SK-N-SH treated with all-trans-retinoic acid at 6 μM for 48 hours (cell line): ENCODE measurements around the gene SURF4.

Experiments used
- ATAC-seq: fragments of 200-7000 bp; cut with Tn5 transposase; 3 replicates; pipeline ENCODE4 v1.9.1; 2020; ENCODE audit warnings: mild to moderate bottlenecking, moderate library complexity
- ARNTL ChIP-seq: fragments of 450-650 bp; formaldehyde crosslinking; IDR thresholded peaks from 2 replicates; pipeline ENCODE4 v1.5.0; 2020; ENCODE audit warnings: low read depth, mild to moderate bottlenecking, moderate library complexity, borderline replicate concordance
- BACH2 ChIP-seq: fragments of 250-450 bp; sonication (Bioruptor Pico); IDR thresholded peaks from 2 replicates; pipeline ENCODE4 v1.9.0; 2021; ENCODE audit warnings: mild to moderate bottlenecking, borderline replicate concordance
- CREB5 ChIP-seq: fragments of 250-450 bp; sonication (Bioruptor Pico); IDR thresholded peaks from 2 replicates; pipeline ENCODE4 v1.5.1; 2020; ENCODE audit warnings: low read depth, mild to moderate bottlenecking, moderate library complexity
- CSDC2 ChIP-seq: fragments of 250-450 bp; sonication (Bioruptor Pico); IDR thresholded peaks from 2 replicates; pipeline ENCODE4 v1.5.0; 2020; ENCODE audit warnings: mild to moderate bottlenecking, moderate library complexity
- CSRNP3 ChIP-seq: fragments of 250-450 bp; sonication (Bioruptor Pico); IDR thresholded peaks from 2 replicates; pipeline ENCODE4 v1.5.1; 2021; ENCODE audit warnings: mild to moderate bottlenecking, moderate library complexity
- ESRRG ChIP-seq: fragments of 250-450 bp; sonication (Bioruptor Pico); IDR thresholded peaks from 2 replicates; pipeline ENCODE4 v1.6.1; 2021; ENCODE audit warnings: mild to moderate bottlenecking
- GLIS3 ChIP-seq: fragments of 250-450 bp; sonication (Bioruptor Pico); IDR thresholded peaks from 2 replicates; pipeline ENCODE4 v1.5.0; 2020; ENCODE audit warnings: mild to moderate bottlenecking, moderate library complexity
- ISL1 ChIP-seq: fragments of 250-450 bp; sonication (Bioruptor Pico); IDR thresholded peaks from 2 replicates; pipeline ENCODE4 v2.1.2; 2022; ENCODE audit warnings: mild to moderate bottlenecking, moderate library complexity
- OSR1 ChIP-seq: fragments of 250-450 bp; sonication (Bioruptor Pico); IDR thresholded peaks from 2 replicates; pipeline ENCODE4 v1.8.0; 2022; ENCODE audit warnings: moderate library complexity, mild to moderate bottlenecking, inconsistent platforms
- POU6F1 ChIP-seq: fragments of 250-450 bp; sonication (Bioruptor Pico); IDR thresholded peaks from 2 replicates; pipeline ENCODE4 v1.8.0; 2021; ENCODE audit warnings: low read depth, mild to moderate bottlenecking, moderate library complexity, borderline replicate concordance
- PPARA ChIP-seq: fragments of 250-450 bp; sonication (Bioruptor Pico); IDR thresholded peaks from 2 replicates; pipeline ENCODE4 v1.5.0; 2020; ENCODE audit warnings: mild to moderate bottlenecking, borderline replicate concordance
- RARB ChIP-seq: fragments of 250-450 bp; sonication (Bioruptor Pico); IDR thresholded peaks from 2 replicates; pipeline ENCODE4 v1.8.0; 2021; ENCODE audit warnings: mild to moderate bottlenecking, moderate library complexity
- SNAI2 ChIP-seq: fragments of 250-450 bp; sonication (Bioruptor Pico); IDR thresholded peaks from 2 replicates; pipeline ENCODE4 v1.5.0; 2020; ENCODE audit warnings: mild to moderate bottlenecking, moderate library complexity
- TCF4 ChIP-seq: fragments of 250-450 bp; sonication (Bioruptor Pico); IDR thresholded peaks from 2 replicates; pipeline ENCODE4 v1.8.0; 2021; ENCODE audit warnings: mild to moderate bottlenecking, moderate library complexity, borderline replicate concordance
- ZFP3 ChIP-seq: fragments of 250-450 bp; sonication (Bioruptor Pico); IDR thresholded peaks from 2 replicates; pipeline ENCODE4 v1.5.0; 2020; ENCODE audit warnings: mild to moderate bottlenecking, moderate library complexity
- ZNF70 ChIP-seq: fragments of 450-650 bp; formaldehyde crosslinking; IDR thresholded peaks from 2 replicates; pipeline ENCODE4 v1.5.0; 2020; ENCODE audit warnings: mild to moderate bottlenecking, moderate library complexity
- ZNF8 ChIP-seq: fragments of 450-650 bp; formaldehyde crosslinking; IDR thresholded peaks from 2 replicates; pipeline ENCODE4 v1.5.0; 2020; ENCODE audit warnings: mild to moderate bottlenecking, moderate library complexity
- TF ChIP-seq, protein P1 (sequence below): fragments of 250-450 bp; sonication (Bioruptor Pico); IDR thresholded peaks from 2 replicates; pipeline ENCODE4 v1.8.0; 2020; ENCODE audit warnings: mild to moderate bottlenecking, moderate library complexity, borderline replicate concordance
- TF ChIP-seq, protein P2 (sequence below): fragments of 250-450 bp; sonication (Bioruptor Pico); IDR thresholded peaks from 2 replicates; pipeline ENCODE4 v1.5.0; 2020; ENCODE audit warnings: mild to moderate bottlenecking, moderate library complexity

Gene SURF4

GRCh38 chr9:133315997-133316396, 59.9 kb downstream of the SURF4 start:
- no peak for TF ChIP-seq CSDC2 (CRISPR knock-in tag)
- TF ChIP-seq, protein P1, sequence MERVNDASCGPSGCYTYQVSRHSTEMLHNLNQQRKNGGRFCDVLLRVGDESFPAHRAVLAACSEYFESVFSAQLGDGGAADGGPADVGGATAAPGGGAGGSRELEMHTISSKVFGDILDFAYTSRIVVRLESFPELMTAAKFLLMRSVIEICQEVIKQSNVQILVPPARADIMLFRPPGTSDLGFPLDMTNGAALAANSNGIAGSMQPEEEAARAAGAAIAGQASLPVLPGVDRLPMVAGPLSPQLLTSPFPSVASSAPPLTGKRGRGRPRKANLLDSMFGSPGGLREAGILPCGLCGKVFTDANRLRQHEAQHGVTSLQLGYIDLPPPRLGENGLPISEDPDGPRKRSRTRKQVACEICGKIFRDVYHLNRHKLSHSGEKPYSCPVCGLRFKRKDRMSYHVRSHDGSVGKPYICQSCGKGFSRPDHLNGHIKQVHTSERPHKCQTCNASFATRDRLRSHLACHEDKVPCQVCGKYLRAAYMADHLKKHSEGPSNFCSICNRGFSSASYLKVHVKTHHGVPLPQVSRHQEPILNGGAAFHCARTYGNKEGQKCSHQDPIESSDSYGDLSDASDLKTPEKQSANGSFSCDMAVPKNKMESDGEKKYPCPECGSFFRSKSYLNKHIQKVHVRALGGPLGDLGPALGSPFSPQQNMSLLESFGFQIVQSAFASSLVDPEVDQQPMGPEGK (CRISPR knock-in tag), result no peak
- no peak for TF ChIP-seq ZFP3 (CRISPR knock-in tag)
- TF ChIP-seq RARB, result no peak
- no peak for TF ChIP-seq SNAI2 (CRISPR knock-in tag)
- TF ChIP-seq ESRRG (CRISPR knock-in tag), result no peak
- TF ChIP-seq POU6F1, result no peak
- no peak for TF ChIP-seq TCF4 (CRISPR knock-in tag)
- no peak for TF ChIP-seq CSRNP3 (CRISPR knock-in tag)
- no peak for TF ChIP-seq PPARA (CRISPR knock-in tag)
- no peak for TF ChIP-seq CREB5 (CRISPR knock-in tag)
- no peak for TF ChIP-seq BACH2 (CRISPR knock-in tag)
- TF ChIP-seq, protein P2, sequence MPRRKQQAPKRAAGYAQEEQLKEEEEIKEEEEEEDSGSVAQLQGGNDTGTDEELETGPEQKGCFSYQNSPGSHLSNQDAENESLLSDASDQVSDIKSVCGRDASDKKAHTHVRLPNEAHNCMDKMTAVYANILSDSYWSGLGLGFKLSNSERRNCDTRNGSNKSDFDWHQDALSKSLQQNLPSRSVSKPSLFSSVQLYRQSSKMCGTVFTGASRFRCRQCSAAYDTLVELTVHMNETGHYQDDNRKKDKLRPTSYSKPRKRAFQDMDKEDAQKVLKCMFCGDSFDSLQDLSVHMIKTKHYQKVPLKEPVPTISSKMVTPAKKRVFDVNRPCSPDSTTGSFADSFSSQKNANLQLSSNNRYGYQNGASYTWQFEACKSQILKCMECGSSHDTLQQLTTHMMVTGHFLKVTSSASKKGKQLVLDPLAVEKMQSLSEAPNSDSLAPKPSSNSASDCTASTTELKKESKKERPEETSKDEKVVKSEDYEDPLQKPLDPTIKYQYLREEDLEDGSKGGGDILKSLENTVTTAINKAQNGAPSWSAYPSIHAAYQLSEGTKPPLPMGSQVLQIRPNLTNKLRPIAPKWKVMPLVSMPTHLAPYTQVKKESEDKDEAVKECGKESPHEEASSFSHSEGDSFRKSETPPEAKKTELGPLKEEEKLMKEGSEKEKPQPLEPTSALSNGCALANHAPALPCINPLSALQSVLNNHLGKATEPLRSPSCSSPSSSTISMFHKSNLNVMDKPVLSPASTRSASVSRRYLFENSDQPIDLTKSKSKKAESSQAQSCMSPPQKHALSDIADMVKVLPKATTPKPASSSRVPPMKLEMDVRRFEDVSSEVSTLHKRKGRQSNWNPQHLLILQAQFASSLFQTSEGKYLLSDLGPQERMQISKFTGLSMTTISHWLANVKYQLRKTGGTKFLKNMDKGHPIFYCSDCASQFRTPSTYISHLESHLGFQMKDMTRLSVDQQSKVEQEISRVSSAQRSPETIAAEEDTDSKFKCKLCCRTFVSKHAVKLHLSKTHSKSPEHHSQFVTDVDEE (CRISPR knock-in tag), result no peak
- no peak for TF ChIP-seq OSR1 (CRISPR knock-in tag)
- TF ChIP-seq GLIS3 (CRISPR knock-in tag), result no peak
- no peak for TF ChIP-seq ISL1 (CRISPR knock-in tag)
- TF ChIP-seq ARNTL (CRISPR knock-in tag), result no peak
- no peak for TF ChIP-seq ZNF8 (CRISPR knock-in tag)
- no peak for TF ChIP-seq ZNF70 (CRISPR knock-in tag)
- no peak for ATAC-seq
